Kidney epithelial cell (primary cell): ENCODE measurements around the gene BRD3. TPM values are rescaled to one million over a fixed set of nuclear protein-coding genes. Genes with fewer than 3 reads are reported as not detected.

Experiments
- DNase-seq: peaks from one replicate; pipeline ENCODE4 v3.0.0-alpha.2; 2010; ENCODE audit warnings: low read depth
- H3K27me3 ChIP-seq: 2 replicates; pipeline ENCODE4 v1.6.0; 2011; ENCODE audit warnings: low read length; ENCODE audit not compliant: control insufficient read depth, insufficient read depth
- H3K36me3 ChIP-seq: 2 replicates; pipeline ENCODE4 v1.5.1; 2011; ENCODE audit warnings: low read length; ENCODE audit not compliant: control insufficient read depth, insufficient read depth
- H3K4me3 ChIP-seq: 2 replicates; pipeline ENCODE4 v1.5.1; 2011; ENCODE audit warnings: low read depth, mild to moderate bottlenecking, control low read depth, low read length
- CTCF ChIP-seq: IDR thresholded peaks from 2 replicates; pipeline ENCODE4 v1.5.1; 2011; ENCODE audit warnings: mild to moderate bottlenecking, moderate library complexity, low read length, control low read depth, inconsistent platforms; ENCODE audit not compliant: insufficient read depth, poor library complexity, severe bottlenecking
- total RNA-seq: library from RNA; depleted of rRNA; stranded (reverse); fragments of >200 nt; gene quantifications from 2 replicates; pipeline ENCODE4 v1.2.3, GENCODE V29; 2015

Gene BRD3
- total RNA-seq, 1 donor from 2014 or later: 23.3 TPM

GRCh38 chr9:134068744-134069479, 1.1 kb upstream of the BRD3 start:
- peaks cover 1% of the 10 kb centered on the region for H3K36me3 ChIP-seq
- H3K4me3 ChIP-seq: peak overlapping the region; percentile 58
- no peak for DNase-seq
- TF ChIP-seq CTCF: no peak
- H3K27me3 ChIP-seq: peaks cover 25% of the 10 kb centered on the region

DNA sequence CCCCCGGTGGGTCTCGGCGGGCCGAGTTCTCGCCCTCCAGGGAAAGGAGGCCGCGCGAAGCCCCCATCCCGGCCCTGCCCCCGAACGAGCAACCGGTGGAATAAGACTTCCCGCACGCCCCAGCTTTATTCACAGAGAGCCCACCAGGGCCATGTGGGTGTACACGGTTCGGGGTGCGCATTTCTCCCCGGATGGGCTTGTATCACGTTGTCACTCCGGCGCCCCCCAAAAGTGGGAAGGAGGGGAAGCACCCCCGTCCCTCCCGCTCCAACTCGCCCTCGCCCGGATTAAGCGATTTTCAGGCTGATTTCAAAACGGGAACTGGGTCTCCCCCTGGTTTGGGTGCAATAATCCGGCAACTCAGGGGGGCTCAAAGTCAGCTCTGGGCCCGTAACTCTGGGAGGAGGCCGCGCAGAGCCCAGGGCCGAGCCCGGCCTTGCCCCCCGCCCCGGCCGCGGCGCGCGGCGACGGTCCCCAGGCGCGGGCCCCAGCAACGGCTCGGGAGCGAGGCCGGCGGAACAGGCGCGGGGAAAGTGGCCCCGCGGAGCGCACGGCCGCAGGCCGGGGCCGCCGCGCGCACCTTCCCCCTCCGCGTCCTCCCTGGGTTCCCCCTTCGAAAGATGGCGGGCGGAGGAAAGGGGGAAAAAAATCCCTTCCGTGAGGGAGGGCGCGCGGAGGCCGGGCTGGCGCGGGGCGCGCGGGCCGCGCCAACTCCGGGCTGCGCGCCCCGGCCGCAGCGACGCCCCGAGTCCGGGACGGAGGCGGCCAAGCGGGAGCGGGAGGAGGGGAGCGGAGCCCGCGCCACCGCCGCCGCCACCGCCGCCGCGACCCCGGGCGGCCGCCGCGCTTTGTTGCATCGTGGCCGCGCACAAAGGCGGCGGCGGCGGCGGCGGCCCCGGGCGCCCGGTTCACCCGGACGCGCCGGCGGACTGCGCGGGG, 644 bp downstream of the BRD3 start:
- DNase-seq: no peak
- no peak for TF ChIP-seq CTCF
- H3K36me3 ChIP-seq: peaks cover 1% of the 10 kb centered on the region
- peak overlapping the region; percentile 61 for H3K4me3 ChIP-seq
- H3K27me3 ChIP-seq: peaks cover 23% of the 10 kb centered on the region

- peaks cover 1% of the 10 kb centered on the region for H3K36me3 ChIP-seq
- H3K4me3 ChIP-seq: peak overlapping the region; percentile 61
- H3K27me3 ChIP-seq: peaks cover 23% of the 10 kb centered on the region
- no peak for TF ChIP-seq CTCF
- no peak for DNase-seq
Observed at GRCh38 chr9:134066526-134066912, 1.3 kb downstream of the BRD3 start.

GRCh38 chr9:134065612-134066419, 2.0 kb downstream of the BRD3 start:
- no peak for TF ChIP-seq CTCF
- H3K4me3 ChIP-seq: peak overlapping the region; percentile 61
- DNase-seq: no peak
- peaks cover 1% of the 10 kb centered on the region for H3K36me3 ChIP-seq
- H3K27me3 ChIP-seq: peaks cover 18% of the 10 kb centered on the region

GRCh38 chr9:134064711-134065110, 3.1 kb downstream of the BRD3 start:
- H3K4me3 ChIP-seq: no peak overlapping the region
- no peak for TF ChIP-seq CTCF
- no peak for DNase-seq
- H3K27me3 ChIP-seq: peaks cover 7% of the 10 kb centered on the region
- H3K36me3 ChIP-seq: peaks cover 1% of the 10 kb centered on the region
